HepG2 (cell line): ENCODE results near the gene GRHL1. TPM values are rescaled to one million over a fixed set of nuclear protein-coding genes. Genes with fewer than 3 reads are reported as not detected.

ENCODE experiments used
- DZIP1 ChIP-seq: sonication (generic); formaldehyde crosslinking; IDR thresholded peaks from 2 replicates; pipeline ENCODE4 v1.5.0; 2020; ENCODE audit warnings: mild to moderate bottlenecking, missing genetic modification reagents
- YEATS4 ChIP-seq: sonication (generic); formaldehyde crosslinking; IDR thresholded peaks from 2 replicates; pipeline ENCODE4 v1.4.0; 2020; ENCODE audit warnings: missing genetic modification reagents, borderline replicate concordance
- ZNF124 ChIP-seq: sonication (generic); formaldehyde crosslinking; IDR thresholded peaks from 2 replicates; pipeline ENCODE4 v1.4.0; 2020; ENCODE audit warnings: missing genetic modification reagents
- ZNF318 ChIP-seq: sonication (generic); formaldehyde crosslinking; IDR thresholded peaks from 2 replicates; pipeline ENCODE4 v1.4.0; 2020; ENCODE audit warnings: mild to moderate bottlenecking, missing genetic modification reagents
- ZNF34 ChIP-seq: sonication (generic); formaldehyde crosslinking; IDR thresholded peaks from 2 replicates; pipeline ENCODE4 v1.4.0; 2020; ENCODE audit warnings: mild to moderate bottlenecking, missing genetic modification reagents, borderline replicate concordance
- ZNF550 ChIP-seq: sonication (generic); formaldehyde crosslinking; IDR thresholded peaks from 2 replicates; pipeline ENCODE4 v1.4.0; 2020; ENCODE audit warnings: mild to moderate bottlenecking, missing genetic modification reagents, borderline replicate concordance
- ZNF639 ChIP-seq: conservative IDR thresholded peaks from 2 replicates; pipeline ENCODE4 v1.6.1; 2018; ENCODE audit warnings: missing genetic modification reagents
- ZNF687 ChIP-seq: sonication (generic); formaldehyde crosslinking; IDR thresholded peaks from 2 replicates; pipeline ENCODE4 v1.5.1; 2020; ENCODE audit warnings: mild to moderate bottlenecking, missing genetic modification reagents, moderate library complexity
- ZNF891 ChIP-seq: sonication (generic); formaldehyde crosslinking; IDR thresholded peaks from 2 replicates; pipeline ENCODE4 v1.5.0; 2020; ENCODE audit warnings: mild to moderate bottlenecking, missing genetic modification reagents
- polyA plus RNA-seq, 8 experiments: library from polyadenylated mRNA; depleted of rRNA in 3 of 8; stranded (reverse) in 7 of 8; unstranded in 1 of 8; fragments of >200 nt; fragmentation: Illumina TruSeq in 4 of 8; extraction: Trizol in 4 of 8; gene quantifications; 2 replicates each; pipeline versions ENCODE4 v1.2.1 to v1.2.3, GENCODE V29; 2011 to 2016; ENCODE audit warnings: low read depth in 4 of 8, missing spikeins in 1 of 8, mixed read lengths in 1 of 8; ENCODE audit not compliant: insufficient read depth in 1 of 8
- total RNA-seq, 5 experiments: library from RNA; depleted of rRNA; stranded (reverse); fragments of >200 nt; fragmentation: Illumina TruSeq; extraction: Trizol; gene quantifications; 2 replicates each; pipeline ENCODE4 v1.2.3, GENCODE V29; 2016; ENCODE audit warnings: low read depth in 1 of 5

Gene GRHL1
- total and polyA plus RNA-seq, 2 of the 13 experiments (the other 11 are each of a cell fraction or from before 2014, with no cell fraction given), result 9.3 to 12.0 TPM

GRCh38 chr2:9950521-9951271 is 797 bp upstream of the GRHL1 start (continued):
- no peak for TF ChIP-seq DZIP1 (CRISPR knock-in tag)
- TF ChIP-seq ZNF550 (CRISPR knock-in tag), result no peak
- TF ChIP-seq ZNF891 (CRISPR knock-in tag), result 0 out of 2 replicates have a peak, but pooled peaks have one; percentile 21
- TF ChIP-seq ZNF687 (CRISPR knock-in tag), result peak; percentile 85
- TF ChIP-seq ZNF34 (CRISPR knock-in tag), result no peak; the same call in 1 of the 2 replicates
- no peak for TF ChIP-seq ZNF124 (CRISPR knock-in tag)
- 0 out of 2 replicates have a peak, but pooled peaks have one; percentile 48 for TF ChIP-seq YEATS4 (CRISPR knock-in tag)
- TF ChIP-seq ZNF639 (CRISPR knock-in tag), result no peak
- TF ChIP-seq ZNF318 (CRISPR knock-in tag), result 0 out of 2 replicates have a peak, but pooled peaks have one; percentile 52
